PC-3 (cell line): ENCODE measurements around the gene DOK3.

Experiments used
- EZH2 ChIP-seq: fragments of 300-600 bp; sonication (generic); IDR thresholded peaks from one replicate; pipeline ENCODE4 v1.6.1; 2017; ENCODE audit warnings: antibody characterized with exemption, mild to moderate bottlenecking, low read length; ENCODE audit not compliant: unreplicated experiment
- EZH2phosphoT487 ChIP-seq: fragments of 300-600 bp; sonication (generic); IDR thresholded peaks from 2 replicates; pipeline ENCODE4 v1.6.1; 2018; ENCODE audit warnings: mild to moderate bottlenecking, antibody characterized with exemption, low read length, borderline replicate concordance
- TF ChIP-seq, protein P1 (sequence below): fragments of 300-600 bp; sonication (generic); conservative IDR thresholded peaks from 2 replicates; pipeline ENCODE4 v1.5.1; 2017; ENCODE audit warnings: antibody characterized with exemption, low read depth, mild to moderate bottlenecking, low read length

DNA sequence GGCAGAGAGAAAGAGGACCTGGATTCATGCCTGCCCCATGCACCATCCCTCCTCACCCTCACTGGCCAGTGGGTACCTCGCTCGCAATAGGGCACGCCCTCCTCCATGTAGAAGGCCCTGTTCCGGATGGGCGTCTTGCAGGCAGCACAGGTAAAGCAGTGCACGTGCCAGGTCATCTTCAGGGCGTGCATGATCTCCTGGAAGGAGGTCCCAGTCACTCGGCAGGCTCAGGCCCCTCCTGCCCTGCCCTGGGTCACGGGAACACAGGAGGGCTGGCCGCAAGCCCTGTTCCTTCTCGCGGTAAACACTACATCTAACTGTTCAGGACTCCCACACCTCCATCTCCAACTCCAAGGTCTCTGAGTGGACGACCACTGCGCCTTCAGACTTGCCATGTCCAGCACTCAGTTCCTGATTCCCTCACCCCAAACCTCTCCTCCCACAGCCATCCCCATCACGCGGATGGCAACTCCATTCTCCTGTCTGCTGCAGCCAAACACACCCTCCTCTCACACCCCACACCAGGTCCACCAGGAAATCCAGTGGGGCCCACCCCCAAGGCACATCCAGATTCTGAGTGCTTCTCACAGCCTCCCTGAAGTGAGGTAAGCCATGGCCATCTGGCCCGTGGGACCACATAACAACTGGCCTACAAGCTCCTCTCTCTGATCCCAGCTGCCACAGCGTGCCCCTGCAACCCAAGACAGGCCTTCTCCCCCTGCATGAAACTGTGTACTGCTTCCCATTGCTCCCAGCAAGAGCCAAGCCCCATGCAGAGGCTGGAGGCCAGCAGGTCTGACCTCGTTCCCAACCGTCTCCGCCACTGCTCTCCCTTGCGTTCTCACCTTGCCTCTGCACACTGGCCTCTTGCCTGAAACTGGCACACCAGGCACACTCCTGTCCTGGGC lies 25.4 kb downstream of the DOK3 start:
- TF ChIP-seq, protein P1, sequence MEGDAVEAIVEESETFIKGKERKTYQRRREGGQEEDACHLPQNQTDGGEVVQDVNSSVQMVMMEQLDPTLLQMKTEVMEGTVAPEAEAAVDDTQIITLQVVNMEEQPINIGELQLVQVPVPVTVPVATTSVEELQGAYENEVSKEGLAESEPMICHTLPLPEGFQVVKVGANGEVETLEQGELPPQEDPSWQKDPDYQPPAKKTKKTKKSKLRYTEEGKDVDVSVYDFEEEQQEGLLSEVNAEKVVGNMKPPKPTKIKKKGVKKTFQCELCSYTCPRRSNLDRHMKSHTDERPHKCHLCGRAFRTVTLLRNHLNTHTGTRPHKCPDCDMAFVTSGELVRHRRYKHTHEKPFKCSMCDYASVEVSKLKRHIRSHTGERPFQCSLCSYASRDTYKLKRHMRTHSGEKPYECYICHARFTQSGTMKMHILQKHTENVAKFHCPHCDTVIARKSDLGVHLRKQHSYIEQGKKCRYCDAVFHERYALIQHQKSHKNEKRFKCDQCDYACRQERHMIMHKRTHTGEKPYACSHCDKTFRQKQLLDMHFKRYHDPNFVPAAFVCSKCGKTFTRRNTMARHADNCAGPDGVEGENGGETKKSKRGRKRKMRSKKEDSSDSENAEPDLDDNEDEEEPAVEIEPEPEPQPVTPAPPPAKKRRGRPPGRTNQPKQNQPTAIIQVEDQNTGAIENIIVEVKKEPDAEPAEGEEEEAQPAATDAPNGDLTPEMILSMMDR, result no peak
- TF ChIP-seq EZH2, result no peak
- TF ChIP-seq EZH2phosphoT487, result no peak
